GM19324 (cell line): ENCODE results near the gene OAT.
"Not testable (repeated sequence)": the region's sequence is repeated elsewhere in the genome, so short reads cannot be mapped to it uniquely, and the experiment has no call there.

Experiments
- ATAC-seq: cut with Tn5 transposase; IDR thresholded peaks from one replicate; pipeline ENCODE4 v1.9.1; 2021; ENCODE audit warnings: mild to moderate bottlenecking, moderate library complexity; ENCODE audit not compliant: unreplicated experiment, low FRiP score

OAT gene

GRCh38 chr10:124380256-124380995, 38.3 kb downstream of the OAT start:
- no peak for ATAC-seq

- no peak for ATAC-seq
Measured at GRCh38 chr10:124379609-124380193, 39.0 kb downstream of the OAT start.

GRCh38 chr10:124378881-124379471, 39.7 kb downstream of the OAT start:
- no peak for ATAC-seq

- ATAC-seq = no peak
Measured at GRCh38 chr10:124378271-124378670, 40.5 kb downstream of the OAT start.

- no peak for ATAC-seq
Measured at GRCh38 chr10:124377101-124377500, 41.6 kb downstream of the OAT start.

GRCh38 chr10:124376411-124376810, 42.3 kb downstream of the OAT start:
- ATAC-seq = no peak

GRCh38 chr10:124375691-124376090, 43.0 kb downstream of the OAT start:
- no peak for ATAC-seq

- no peak for ATAC-seq
Measured at GRCh38 chr10:124375353-124375614, 43.4 kb downstream of the OAT start.

GRCh38 chr10:124374535-124375352, 44.0 kb downstream of the OAT start:
- ATAC-seq = no peak

GRCh38 chr10:124372899-124373298, 45.8 kb downstream of the OAT start:
- ATAC-seq = no peak

GRCh38 chr10:124370426-124370825, 48.3 kb downstream of the OAT start:
- no peak for ATAC-seq

GRCh38 chr10:124369986-124370385, 48.7 kb downstream of the OAT start:
- no peak for ATAC-seq

GRCh38 chr10:124369533-124369932, 49.2 kb downstream of the OAT start:
- not testable (repeated sequence) for ATAC-seq

GRCh38 chr10:124369066-124369465, 49.7 kb downstream of the OAT start:
- no peak for ATAC-seq

- no peak for ATAC-seq
Measured at GRCh38 chr10:124367936-124368335, 50.8 kb downstream of the OAT start.

GRCh38 chr10:124367414-124367813, 51.3 kb downstream of the OAT start:
- ATAC-seq = no peak

GRCh38 chr10:124366825-124367224, 51.9 kb downstream of the OAT start:
- no peak for ATAC-seq

GRCh38 chr10:124366343-124366742, 52.4 kb downstream of the OAT start:
- ATAC-seq = no peak

- no peak for ATAC-seq
Measured at GRCh38 chr10:124364674-124365073, 54.0 kb downstream of the OAT start.

GRCh38 chr10:124362568-124362967, 56.2 kb downstream of the OAT start:
- ATAC-seq = no peak

GRCh38 chr10:124359336-124359832, 59.3 kb downstream of the OAT start:
- no peak for ATAC-seq
